GM12872 (cell line): ENCODE measurements around the gene STX4.

Experiments used
- CTCF ChIP-seq: IDR thresholded peaks from 3 replicates; pipeline ENCODE4 v1.5.1; 2011; ENCODE audit warnings: low read depth, mild to moderate bottlenecking, low read length, moderate library complexity; ENCODE audit not compliant: insufficient read depth

Gene STX4

DNA sequence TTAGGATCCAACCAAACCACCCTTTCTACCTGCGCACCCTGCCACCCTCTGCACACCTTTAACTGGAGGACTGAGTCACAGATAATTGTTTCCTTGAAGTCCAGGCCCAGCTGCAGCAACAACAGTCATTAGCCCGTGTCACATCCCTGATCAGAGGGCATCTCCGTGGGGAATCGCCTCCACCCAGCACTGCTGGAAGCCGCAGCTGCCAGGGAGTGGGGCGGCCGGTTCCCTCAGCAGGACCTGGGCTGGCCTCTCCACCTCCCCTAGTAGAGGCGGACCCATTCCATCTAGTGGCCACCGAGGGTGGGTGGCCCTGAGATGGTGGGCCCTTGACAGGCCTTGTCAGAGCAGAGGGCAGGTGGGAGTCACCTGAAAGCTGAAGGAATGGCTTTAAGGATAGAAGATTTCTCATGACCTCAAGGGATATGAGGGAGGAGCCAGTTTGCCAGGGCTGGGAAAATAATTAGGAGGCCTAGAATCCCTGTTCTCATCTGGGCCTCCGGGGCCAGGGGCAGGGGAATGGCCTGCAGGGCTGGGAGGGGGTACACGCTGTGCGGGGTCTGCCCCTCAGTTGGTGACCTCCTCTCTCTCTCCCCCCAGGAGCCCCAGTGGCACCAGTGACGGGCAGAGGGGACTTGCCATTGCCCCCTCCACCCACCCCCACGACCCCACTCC, 49.1 kb downstream of the STX4 start:
- no peak for TF ChIP-seq CTCF

GRCh38 chr16:31083081-31083480, 49.7 kb downstream of the STX4 start:
- no peak for TF ChIP-seq CTCF

GRCh38 chr16:31083556-31083955, 50.2 kb downstream of the STX4 start:
- no peak for TF ChIP-seq CTCF

DNA sequence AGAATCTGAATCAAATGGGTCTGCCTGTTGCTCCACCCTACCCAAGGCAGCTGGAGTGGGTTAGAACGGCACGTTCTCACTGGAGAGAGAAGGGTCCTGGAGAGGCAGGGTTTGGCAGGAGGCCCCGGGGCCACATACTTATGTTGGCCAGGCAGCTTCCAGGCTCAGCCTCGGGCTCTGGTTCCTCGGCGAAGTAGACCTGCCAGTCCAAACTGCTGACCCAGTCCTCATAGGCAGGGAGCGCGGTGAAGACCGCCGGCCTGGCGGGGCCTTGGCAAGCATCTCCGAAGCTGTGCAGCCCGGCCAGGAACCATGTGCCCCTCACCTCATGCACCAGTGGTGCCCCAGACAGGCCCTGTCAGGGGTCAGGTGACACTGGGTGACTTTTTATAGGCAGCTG, 50.6 kb downstream of the STX4 start:
- TF ChIP-seq CTCF: no peak

- TF ChIP-seq CTCF: no peak
Observed at GRCh38 chr16:31084584-31085302, 51.4 kb downstream of the STX4 start.

- no peak for TF ChIP-seq CTCF
Observed at GRCh38 chr16:31085411-31085810, 52.1 kb downstream of the STX4 start.

GRCh38 chr16:31085873-31086628, 52.7 kb downstream of the STX4 start:
- TF ChIP-seq CTCF: no peak
